Measurements from ENCODE around the gene NEDD4L. TPM values are rescaled to one million over a fixed set of nuclear protein-coding genes. Genes with fewer than 3 reads are reported as not detected.

The NEDD4L gene
- total and polyA plus RNA-seq, 4 donors: 10.2 to 20.3 (median 13.2) TPM

GRCh38 chr18:58438958-58439300 is 394.9 kb downstream of the NEDD4L start:
- H3K4me3 ChIP-seq (ENCODE audit: low read depth in 1 of 3, low read length in 3 of 3): peak overlapping the region; percentile 26 to 63 (median 59)
- no peaks in the 10 kb centered on the region for H3K27me3 ChIP-seq (ENCODE audit: control insufficient read depth in 4 of 4, insufficient read depth in 4 of 4, low read length in 3 of 4)
- TF ChIP-seq NR2F2 (IDR thresholded peaks at IDR 0.05) (no peak), YY1 (IDR thresholded peaks at IDR 0.05) (no peak), HNF4G (IDR thresholded peaks at IDR 0.05) (no peak), TAF1 (conservative IDR thresholded peaks at IDR 0.05) (no peak)
- TF ChIP-seq, protein P1, sequence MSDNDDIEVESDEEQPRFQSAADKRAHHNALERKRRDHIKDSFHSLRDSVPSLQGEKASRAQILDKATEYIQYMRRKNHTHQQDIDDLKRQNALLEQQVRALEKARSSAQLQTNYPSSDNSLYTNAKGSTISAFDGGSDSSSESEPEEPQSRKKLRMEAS (IDR thresholded peaks at IDR 0.05): peak; percentile 4
- no peaks in the 10 kb centered on the region for H3K9me3 ChIP-seq (ENCODE audit: control insufficient read depth in 4 of 4, low read length in 3 of 4)
- H3K27ac ChIP-seq (ENCODE audit: low read depth in 1 of 2, low read length in 2 of 2): peak overlapping the region; percentile 83 to 87
- peak overlapping the region; percentile 34 to 64 for H3K9ac ChIP-seq (ENCODE audit: low read depth in 1 of 2, low read length in 2 of 2)
- H3K4me1 ChIP-seq (ENCODE audit: control insufficient read depth in 4 of 4, insufficient read depth in 4 of 4, low read length in 3 of 4): peaks cover 3 to 22% (median 15%) of the 10 kb centered on the region in 4 donors
- H3K36me3 ChIP-seq (ENCODE audit: control insufficient read depth in 4 of 4, insufficient read depth in 3 of 4, low read depth in 1 of 4, low read length in 3 of 4): no peaks in the 10 kb centered on the region
- DNase-seq (ENCODE audit: low spot score): no peak
- 37% methylated on average over 3 of the region's 3 CpGs for WGBS

DNA sequence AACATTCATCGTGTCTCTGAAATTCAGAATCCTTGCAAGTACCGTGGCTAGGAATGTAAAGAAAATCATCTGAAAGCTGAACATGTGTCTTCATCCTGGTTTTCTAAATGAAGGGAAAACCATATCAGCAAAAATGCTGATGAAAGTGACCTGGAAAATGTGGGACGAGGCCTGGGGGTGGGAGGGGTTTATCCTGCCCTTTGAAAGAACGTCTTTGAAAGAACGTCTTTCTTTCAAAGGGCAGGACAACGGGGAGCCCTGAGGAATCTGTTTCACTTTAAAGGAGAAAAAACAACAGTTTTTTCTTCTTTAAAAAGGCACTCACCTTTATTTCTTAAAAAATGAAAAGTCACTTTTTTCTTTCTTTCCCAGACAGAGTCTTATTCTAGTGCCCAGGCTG is 399.6 kb downstream of the NEDD4L start:
- Histone ChIP-seq H3K36me3 (ENCODE audit: control insufficient read depth in 4 of 4, insufficient read depth in 3 of 4, low read depth in 1 of 4, low read length in 3 of 4) (no peaks in the 10 kb centered on the region), H3K4me3 (ENCODE audit: low read depth in 1 of 3, low read length in 3 of 3) (peak overlapping the region; percentile 16 to 61 (median 46)), H3K4me1 (ENCODE audit: control insufficient read depth in 4 of 4, insufficient read depth in 4 of 4, low read length in 3 of 4) (peaks cover 3 to 16% (median 11%) of the 10 kb centered on the region in 4 donors), H3K27ac (ENCODE audit: low read depth in 1 of 2, low read length in 2 of 2) (peak overlapping the region; percentile 90 to 91), H3K9me3 (ENCODE audit: control insufficient read depth in 4 of 4, low read length in 3 of 4) (no peaks in the 10 kb centered on the region), H3K27me3 (ENCODE audit: control insufficient read depth in 4 of 4, insufficient read depth in 4 of 4, low read length in 3 of 4) (no peaks in the 10 kb centered on the region), H3K9ac (ENCODE audit: low read depth in 1 of 2, low read length in 2 of 2) (peak overlapping the region; percentile 87 to 99)
- no peak for DNase-seq (ENCODE audit: low spot score)
- WGBS: 30% methylated on average over 6 of the region's 6 CpGs
- TF ChIP-seq RXRA (IDR thresholded peaks at IDR 0.05): peak; percentile 46 to 68
- peak in 1 of 2 donors; percentile 48 for TF ChIP-seq HNF4A (conservative IDR thresholded peaks at IDR 0.05)
- TF ChIP-seq JUND (IDR thresholded peaks at IDR 0.05): no peak
- peak; percentile 14 for TF ChIP-seq TAF1 (conservative IDR thresholded peaks at IDR 0.05)
- TF ChIP-seq, protein P2, sequence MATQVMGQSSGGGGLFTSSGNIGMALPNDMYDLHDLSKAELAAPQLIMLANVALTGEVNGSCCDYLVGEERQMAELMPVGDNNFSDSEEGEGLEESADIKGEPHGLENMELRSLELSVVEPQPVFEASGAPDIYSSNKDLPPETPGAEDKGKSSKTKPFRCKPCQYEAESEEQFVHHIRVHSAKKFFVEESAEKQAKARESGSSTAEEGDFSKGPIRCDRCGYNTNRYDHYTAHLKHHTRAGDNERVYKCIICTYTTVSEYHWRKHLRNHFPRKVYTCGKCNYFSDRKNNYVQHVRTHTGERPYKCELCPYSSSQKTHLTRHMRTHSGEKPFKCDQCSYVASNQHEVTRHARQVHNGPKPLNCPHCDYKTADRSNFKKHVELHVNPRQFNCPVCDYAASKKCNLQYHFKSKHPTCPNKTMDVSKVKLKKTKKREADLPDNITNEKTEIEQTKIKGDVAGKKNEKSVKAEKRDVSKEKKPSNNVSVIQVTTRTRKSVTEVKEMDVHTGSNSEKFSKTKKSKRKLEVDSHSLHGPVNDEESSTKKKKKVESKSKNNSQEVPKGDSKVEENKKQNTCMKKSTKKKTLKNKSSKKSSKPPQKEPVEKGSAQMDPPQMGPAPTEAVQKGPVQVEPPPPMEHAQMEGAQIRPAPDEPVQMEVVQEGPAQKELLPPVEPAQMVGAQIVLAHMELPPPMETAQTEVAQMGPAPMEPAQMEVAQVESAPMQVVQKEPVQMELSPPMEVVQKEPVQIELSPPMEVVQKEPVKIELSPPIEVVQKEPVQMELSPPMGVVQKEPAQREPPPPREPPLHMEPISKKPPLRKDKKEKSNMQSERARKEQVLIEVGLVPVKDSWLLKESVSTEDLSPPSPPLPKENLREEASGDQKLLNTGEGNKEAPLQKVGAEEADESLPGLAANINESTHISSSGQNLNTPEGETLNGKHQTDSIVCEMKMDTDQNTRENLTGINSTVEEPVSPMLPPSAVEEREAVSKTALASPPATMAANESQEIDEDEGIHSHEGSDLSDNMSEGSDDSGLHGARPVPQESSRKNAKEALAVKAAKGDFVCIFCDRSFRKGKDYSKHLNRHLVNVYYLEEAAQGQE (IDR thresholded peaks at IDR 0.05): peak; percentile 64
- TF ChIP-seq RAD21 (IDR thresholded peaks at IDR 0.05): peak in 1 of 2 donors; percentile 13
- TF ChIP-seq FOXA1 (IDR thresholded peaks at IDR 0.05): no peak
- TF ChIP-seq, protein P3, sequence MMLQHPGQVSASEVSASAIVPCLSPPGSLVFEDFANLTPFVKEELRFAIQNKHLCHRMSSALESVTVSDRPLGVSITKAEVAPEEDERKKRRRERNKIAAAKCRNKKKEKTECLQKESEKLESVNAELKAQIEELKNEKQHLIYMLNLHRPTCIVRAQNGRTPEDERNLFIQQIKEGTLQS (IDR thresholded peaks at IDR 0.05): no peak

- peak overlapping the region; percentile 74 to 89 (median 84) for H3K4me3 ChIP-seq (ENCODE audit: low read depth in 1 of 3, low read length in 3 of 3)
- peak overlapping the region; percentile 90 to 91 for H3K27ac ChIP-seq (ENCODE audit: low read depth in 1 of 2, low read length in 2 of 2)
- no peaks in the 10 kb centered on the region for H3K9me3 ChIP-seq (ENCODE audit: control insufficient read depth in 4 of 4, low read length in 3 of 4)
- H3K27me3 ChIP-seq (ENCODE audit: control insufficient read depth in 4 of 4, insufficient read depth in 4 of 4, low read length in 3 of 4): no peaks in the 10 kb centered on the region
- DNase-seq (ENCODE audit: low spot score): no peak
- peaks cover 0 to 9% (median 3%) of the 10 kb centered on the region in 4 donors for H3K4me1 ChIP-seq (ENCODE audit: control insufficient read depth in 4 of 4, insufficient read depth in 4 of 4, low read length in 3 of 4)
- peak overlapping the region; percentile 95 to 99 for H3K9ac ChIP-seq (ENCODE audit: low read depth in 1 of 2, low read length in 2 of 2)
- no peak for TF ChIP-seq RXRA (IDR thresholded peaks at IDR 0.05)
- TF ChIP-seq RAD21 (IDR thresholded peaks at IDR 0.05): peak in 1 of 2 donors; percentile 2
- WGBS: 37% methylated on average over 11 of the region's 11 CpGs
- peaks cover 0 to 17% (median 3%) of the 10 kb centered on the region in 4 donors for H3K36me3 ChIP-seq (ENCODE audit: control insufficient read depth in 4 of 4, insufficient read depth in 3 of 4, low read depth in 1 of 4, low read length in 3 of 4)
These were observed 402.5 kb downstream of the NEDD4L start for GRCh38 chr18:58446391-58447060.

Data from liver (tissue), 9 donors.